Neural progenitor cell (in vitro differentiated cells): ENCODE data around the gene SFMBT1.

Experiments
- CTCF ChIP-seq: fragments of 200-600 bp; sonication (generic); IDR thresholded peaks from 2 replicates; pipeline ENCODE4 v1.5.1; 2017; ENCODE audit warnings: antibody characterized with exemption, mild to moderate bottlenecking
- EZH2 ChIP-seq: fragments of 200-600 bp; sonication (generic); IDR thresholded peaks from 2 replicates; pipeline ENCODE4 v1.6.1; 2017; ENCODE audit warnings: antibody characterized with exemption, mild to moderate bottlenecking, moderate library complexity
- EZH2phosphoT487 ChIP-seq: fragments of 200-600 bp; sonication (generic); IDR thresholded peaks from 2 replicates; pipeline ENCODE4 v1.6.1; 2017; ENCODE audit warnings: antibody characterized with exemption

GRCh38 chr3:53051929-53052328, 6.1 kb upstream of the SFMBT1 start:
- TF ChIP-seq CTCF (no peak), EZH2 (no peak), EZH2phosphoT487 (no peak)
